Cardiac fibroblast (primary cell): Measurements from ENCODE around the gene RIC8A.
A peak's percentile ranks its signal among the peaks of the same experiment; 100 is the strongest.

Experiments used
- DNase-seq, 2 donors: peaks; one replicate each; pipeline versions ENCODE4 v3.0.0 to v3.0.0-alpha.2; 2010; ENCODE audit warnings: low read depth in 2 of 2
- H3K4me3 ChIP-seq, 2 donors: replicated peaks in 1 of 2; 1 replicate in 1 of 2; 2 replicates in 1 of 2; pipeline ENCODE4 v1.5.1; 2011; ENCODE audit warnings: low read depth in 2 of 2, low read length in 2 of 2, mild to moderate bottlenecking in 2 of 2, moderate library complexity in 1 of 2
- TF ChIP-seq, protein P1 (sequence below): IDR thresholded peaks from one replicate; pipeline ENCODE4 v1.5.1; 2011; ENCODE audit warnings: low read depth, mild to moderate bottlenecking, low read length, inconsistent platforms

RIC8A gene

DNA sequence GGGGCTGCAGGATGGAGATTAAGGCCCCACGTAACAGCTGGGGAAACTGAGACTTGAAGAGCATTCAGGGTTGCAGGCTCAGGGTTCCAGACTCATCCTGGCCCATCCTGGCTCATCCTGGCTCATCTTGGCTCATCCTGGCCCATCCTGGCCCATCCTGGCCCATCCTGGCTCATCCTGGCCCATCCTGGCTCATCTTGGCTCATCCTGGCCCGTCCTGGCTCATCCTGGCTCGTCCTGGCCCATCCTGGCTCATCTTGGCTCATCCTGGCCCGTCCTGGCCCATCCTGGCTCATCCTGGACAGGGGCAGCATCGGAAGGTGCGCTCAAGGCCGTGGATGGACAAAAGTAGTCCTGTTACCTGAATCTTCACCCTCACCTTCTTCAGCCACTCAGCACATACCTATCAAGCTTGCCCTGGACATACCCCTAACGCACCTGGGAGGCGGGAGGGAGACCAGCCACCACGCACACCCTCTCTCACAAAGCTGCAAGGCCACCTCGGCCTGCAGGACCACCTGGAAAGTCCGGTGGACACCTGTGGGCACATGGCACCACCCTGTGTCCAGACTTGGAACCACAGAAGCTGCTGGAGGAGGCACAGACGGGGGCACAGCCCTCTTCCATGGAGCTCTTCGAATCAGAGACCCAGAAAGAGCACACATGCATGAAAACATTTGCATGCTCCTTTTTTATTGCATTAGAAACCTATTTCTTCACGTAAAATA, 50.4 kb downstream of the RIC8A start:
- DNase-seq: no peak
- TF ChIP-seq, protein P1, sequence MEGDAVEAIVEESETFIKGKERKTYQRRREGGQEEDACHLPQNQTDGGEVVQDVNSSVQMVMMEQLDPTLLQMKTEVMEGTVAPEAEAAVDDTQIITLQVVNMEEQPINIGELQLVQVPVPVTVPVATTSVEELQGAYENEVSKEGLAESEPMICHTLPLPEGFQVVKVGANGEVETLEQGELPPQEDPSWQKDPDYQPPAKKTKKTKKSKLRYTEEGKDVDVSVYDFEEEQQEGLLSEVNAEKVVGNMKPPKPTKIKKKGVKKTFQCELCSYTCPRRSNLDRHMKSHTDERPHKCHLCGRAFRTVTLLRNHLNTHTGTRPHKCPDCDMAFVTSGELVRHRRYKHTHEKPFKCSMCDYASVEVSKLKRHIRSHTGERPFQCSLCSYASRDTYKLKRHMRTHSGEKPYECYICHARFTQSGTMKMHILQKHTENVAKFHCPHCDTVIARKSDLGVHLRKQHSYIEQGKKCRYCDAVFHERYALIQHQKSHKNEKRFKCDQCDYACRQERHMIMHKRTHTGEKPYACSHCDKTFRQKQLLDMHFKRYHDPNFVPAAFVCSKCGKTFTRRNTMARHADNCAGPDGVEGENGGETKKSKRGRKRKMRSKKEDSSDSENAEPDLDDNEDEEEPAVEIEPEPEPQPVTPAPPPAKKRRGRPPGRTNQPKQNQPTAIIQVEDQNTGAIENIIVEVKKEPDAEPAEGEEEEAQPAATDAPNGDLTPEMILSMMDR: peak; percentile 26
- H3K4me3 ChIP-seq: no peak overlapping the region

DNA sequence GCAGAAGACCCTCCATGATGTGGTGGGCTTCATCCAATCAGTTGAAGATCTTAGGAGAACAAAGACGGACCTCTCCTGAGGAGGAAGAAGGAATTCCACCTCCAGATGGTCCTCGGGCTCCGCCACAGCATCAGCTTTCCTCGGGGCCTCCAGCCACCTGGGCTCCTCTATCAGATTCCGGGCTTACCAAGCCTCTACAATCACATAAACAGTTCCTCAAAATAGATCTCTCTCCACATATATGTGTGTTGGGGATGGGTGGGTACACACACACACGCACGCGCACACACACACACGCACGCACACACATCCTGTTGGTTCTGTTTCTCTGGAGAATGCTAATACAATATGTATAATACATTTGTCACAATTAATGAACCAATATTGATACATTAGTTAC, 51.9 kb downstream of the RIC8A start:
- no peak for DNase-seq
- H3K4me3 ChIP-seq: no peak overlapping the region
- TF ChIP-seq, protein P1: no peak

DNA sequence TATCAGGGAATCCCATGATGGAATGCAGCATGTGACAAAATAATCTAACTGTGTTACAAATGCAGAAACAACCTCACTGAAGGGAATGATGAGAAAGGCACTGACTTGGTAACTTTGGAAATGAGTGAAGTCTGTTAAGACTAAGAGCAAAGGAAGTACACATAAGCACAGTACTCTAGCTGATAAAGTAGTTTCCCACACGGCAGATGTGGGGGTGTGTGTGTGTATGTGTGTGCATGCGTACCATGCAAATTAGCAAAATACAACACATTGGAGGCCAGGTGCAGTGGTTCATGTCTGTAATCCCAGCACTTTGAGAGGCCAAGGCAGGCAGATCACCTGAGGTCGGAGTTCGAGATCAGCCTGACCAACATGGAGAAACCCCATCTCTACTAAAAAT, 54.1 kb downstream of the RIC8A start:
- H3K4me3 ChIP-seq: no peak overlapping the region
- TF ChIP-seq, protein P1: no peak
- DNase-seq: no peak
